HG03439 (cell line): ENCODE results near the gene MRPL36.
"Not testable (repeated sequence)": the region's sequence is repeated elsewhere in the genome, so short reads cannot be mapped to it uniquely, and the experiment has no call there.

Experiments used
- ATAC-seq: cut with Tn5 transposase; IDR thresholded peaks from one replicate; pipeline ENCODE4 v1.9.1; 2021; ENCODE audit warnings: mild to moderate bottlenecking, moderate library complexity; ENCODE audit not compliant: unreplicated experiment

Gene MRPL36

DNA sequence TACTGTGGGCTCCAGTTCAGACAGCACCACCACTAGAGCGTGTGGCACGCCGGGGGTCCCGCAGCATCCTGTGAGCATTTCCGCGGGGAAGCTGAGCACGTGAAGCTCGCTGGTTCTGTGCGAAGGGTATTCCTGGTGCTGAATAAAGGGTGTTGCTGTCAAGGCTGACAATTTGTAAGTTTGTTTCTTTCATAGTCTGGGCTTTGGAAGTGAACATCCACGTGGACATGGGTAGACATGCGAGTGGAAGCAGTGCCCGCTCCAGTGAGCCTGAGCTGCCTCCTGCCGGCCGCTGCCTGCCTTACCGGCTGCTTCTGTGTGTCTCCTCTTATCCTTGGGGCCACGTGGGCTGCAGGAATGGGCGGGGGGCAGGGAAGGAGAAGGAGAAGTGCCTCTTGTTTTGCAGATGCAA, 16.2 kb upstream of the MRPL36 start:
- ATAC-seq, result no peak

DNA sequence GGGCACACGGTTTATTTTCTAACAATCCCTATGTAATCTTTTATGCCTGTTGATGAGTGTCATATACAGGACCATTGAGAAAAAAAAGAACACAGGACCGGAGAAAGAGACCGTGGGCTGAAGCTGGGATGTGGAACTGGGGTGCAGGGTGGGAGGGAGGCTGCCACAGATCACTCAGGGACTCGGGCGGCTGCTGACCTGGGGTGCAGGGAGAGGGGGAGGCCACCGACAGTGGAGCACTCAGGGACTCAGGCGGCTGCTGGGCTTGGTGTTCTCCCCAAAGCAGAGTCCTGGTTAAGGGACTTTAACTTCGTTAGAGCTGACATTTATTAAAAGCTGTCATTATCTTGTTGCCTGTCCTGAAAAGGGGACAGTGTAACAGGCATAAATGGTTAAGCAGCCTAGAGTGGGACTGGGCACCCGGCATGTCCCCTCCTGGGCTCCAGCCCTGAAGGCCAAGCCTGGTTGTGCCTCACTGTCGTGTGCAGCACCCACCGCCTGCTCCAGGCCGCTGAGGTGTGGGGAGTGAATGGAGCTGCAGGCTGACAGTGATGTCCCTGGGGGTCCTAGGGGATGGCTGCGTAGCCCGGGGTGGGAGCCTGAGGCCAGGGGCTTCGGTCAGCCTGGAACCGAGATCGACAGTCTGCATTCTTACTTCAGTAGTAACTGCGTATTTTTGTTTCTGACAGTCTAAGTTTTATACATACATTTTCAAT, 15.6 kb upstream of the MRPL36 start:
- ATAC-seq, result no peak

DNA sequence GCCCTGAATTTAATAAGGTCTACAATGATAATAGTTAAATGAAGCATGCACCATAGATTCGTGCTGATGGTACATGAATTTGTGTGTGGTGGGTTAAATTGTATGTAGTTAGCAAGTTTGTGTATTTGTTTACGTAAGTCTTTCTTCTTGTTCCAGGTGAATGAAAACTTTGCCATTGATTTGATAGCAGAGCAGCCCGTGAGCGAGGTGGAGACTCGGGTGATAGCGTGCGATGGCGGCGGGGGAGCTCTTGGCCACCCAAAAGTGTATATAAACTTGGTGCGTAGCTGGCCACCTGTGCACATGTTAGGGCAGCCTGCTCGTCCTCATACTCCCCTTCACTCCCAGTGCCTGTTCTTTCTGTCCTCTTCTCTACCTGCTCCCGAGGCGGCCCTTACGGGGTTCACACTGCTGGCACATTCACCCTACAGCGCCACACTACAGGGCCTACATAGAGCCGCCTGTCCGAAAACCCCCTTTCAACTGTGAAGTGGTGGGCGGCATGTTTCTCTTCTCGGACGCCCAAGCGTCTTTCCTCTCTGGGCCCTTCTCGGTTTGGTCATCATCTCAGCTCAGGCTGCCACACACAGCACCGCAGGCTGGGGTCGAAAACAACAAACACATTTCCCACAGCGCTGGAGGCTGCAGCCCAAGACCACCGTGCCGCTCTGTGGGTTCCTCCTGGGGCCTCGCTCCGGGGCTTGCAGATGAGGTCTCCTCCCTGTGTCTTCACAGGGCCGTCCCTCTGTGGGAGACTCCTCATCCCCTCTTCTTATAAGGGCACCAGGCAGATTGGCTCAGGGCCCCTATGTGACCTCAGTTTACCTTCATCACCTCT, 14.8 kb upstream of the MRPL36 start:
- ATAC-seq, result no peak

DNA sequence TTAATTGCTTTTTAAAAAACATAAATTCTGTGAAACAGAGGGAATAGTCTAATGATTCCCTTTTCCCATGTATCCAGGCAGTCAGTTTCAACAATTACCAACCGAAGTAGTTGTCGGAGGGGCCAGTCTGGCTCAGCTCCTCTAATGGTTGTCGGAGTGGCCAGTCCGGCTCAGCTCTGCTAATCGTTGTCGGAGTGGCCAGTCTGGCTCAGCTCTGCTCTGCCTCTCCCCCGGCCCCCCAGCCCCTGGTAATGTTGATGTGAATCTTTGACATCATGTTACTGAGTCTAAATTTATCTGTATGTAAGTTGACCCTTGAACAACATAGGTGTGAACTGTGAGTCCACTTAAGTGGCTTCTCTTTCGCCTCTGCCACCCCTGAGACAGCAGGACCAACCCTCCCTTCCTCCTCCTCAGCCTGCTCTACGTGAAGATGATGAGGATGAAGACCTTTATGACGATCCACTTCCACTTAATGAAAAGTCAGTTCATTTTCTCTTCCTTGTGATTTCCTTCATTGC, 11.0 kb upstream of the MRPL36 start:
- ATAC-seq, result no peak

DNA sequence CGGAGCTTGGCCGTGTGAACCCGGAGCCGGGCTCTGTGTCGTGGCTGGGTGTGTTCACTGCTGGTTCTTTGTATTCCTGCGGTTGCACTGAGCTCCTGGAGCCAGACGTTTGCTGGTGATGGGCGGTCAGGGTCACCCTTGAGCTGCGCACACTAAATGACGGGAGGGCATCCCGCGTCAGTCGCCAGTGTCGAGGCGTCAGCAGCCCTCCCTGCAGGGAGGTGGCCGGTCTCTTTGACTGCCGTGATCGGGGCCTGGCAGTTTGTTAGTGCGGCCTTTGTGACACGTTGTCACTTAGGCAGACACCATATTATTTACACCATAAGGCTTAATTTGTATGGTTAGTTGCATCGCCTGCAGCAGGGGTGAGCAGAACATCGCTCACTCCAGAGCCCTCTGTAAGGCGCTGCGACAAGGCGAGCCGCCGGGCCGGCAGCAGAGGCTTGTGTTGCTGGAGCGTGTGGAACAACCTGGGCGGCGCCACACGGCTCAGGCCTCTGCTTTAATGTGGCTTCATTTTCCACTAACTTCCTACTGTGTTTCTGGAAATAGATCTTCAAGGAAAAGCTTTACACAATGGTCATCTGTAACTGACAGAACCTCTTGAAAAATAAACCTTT, 9.9 kb upstream of the MRPL36 start:
- no peak for ATAC-seq

DNA sequence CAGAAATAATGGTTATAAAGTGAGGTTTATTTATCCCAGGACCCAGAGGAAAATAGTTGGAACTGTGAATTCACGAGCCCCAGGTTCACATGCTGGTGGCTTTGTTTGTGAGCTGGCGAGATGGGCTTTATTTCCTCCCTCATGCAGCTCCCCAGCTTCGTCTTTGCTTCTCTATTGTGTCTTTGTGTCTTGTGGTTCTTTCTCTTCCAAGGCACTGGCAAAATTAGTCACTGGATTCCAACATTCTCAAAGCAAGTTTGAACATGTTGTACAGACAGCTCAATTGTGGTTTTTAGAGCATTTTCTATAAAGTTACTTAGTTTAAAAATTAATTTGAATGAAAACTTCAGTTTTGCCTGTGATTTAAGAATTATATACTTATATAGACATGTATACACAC, 8.8 kb upstream of the MRPL36 start:
- no peak for ATAC-seq

DNA sequence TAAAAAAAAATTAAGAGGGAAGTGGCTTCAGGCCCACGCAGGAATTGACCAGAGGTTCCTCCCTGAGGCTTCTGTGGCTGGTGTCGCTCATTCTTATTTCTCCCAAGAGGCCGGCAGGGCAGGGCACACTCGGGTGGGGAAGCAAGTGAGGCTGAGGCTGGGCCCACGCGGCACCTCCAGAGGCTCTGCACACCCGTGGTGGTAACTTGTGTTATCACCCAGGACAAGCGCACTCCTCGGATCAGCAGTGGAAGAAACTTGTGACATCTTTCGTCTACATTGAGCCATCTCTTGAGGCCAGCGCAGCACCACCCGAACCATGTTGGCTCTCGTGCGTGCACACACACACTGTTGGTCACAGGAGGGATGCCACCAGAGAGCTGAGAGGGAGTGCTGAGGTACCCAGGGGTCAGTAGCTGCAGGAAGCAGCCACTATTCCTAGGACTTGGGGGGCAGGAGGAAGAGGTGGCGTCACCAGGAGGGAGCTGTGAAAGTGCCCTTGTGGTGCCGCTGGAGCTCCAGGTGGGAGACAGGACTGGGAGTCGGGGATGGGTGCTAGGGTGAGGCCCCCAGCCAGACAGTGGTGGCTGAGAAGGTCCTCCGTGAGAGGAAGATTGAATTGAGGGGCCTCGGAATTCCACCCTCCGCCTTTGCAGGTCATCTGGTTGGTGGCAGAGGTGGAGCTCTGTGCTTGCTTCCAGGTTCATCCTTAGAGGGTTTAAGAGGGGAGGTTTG, 8.0 kb upstream of the MRPL36 start:
- ATAC-seq, result no peak

DNA sequence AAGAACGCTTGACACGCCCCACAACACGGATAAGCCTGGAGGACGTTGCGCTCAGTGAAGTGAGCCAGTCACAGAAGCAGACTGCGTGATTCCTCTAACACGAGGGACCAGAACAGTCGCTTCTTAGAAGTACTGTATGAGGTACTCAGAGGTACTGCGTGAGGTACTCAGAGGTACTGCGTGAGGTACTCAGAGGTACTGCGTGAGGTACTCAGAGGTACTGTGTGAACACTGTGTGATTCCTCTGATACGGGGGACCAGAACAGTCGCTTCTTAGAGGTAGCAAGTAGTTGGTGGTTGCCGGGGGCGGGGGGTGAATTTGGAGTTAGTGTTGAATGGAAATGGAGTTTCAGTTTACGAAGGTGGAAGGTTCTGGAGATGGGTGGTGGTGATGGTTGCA, 7.3 kb upstream of the MRPL36 start:
- no peak for ATAC-seq

DNA sequence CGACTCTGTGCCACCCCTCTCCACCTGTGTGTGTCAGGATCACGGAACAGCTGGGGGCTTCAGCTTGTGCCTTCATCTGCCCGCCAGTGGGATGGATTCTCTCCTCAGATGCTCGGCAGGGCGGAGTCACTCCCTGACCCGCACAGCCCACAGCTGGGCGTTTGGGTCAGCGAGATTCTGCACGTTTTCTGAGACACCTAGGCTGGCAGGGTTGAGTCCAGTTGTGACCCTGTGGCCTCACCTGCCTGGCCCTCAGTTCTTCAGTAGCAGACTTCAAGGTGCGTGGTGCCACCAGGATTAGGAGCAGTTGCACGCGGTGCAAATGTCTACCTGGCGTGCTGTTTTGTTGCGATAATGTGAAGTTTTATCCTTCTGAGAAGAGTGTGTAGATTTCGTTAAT, 6.6 kb upstream of the MRPL36 start:
- no peak for ATAC-seq

DNA sequence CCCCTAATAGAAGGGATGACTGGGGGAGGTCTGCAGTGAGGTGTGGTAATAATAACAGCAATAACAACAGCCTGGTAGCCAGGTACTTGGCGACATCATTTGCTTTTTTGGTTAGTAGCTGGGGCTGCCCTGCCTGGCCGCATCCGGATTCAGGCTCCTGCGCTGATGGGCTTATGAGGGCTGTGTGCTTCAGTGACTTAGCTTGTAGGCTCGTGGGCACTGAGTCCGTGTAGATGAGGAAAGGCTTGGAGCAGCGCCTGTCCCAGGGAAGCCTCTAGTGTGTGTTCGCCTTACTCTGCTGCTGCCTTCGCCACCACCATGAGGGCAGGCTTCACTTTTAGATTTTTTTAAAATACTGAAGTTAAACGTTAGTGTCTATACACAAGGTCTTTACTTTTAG, 6.1 kb upstream of the MRPL36 start:
- ATAC-seq, result no peak

DNA sequence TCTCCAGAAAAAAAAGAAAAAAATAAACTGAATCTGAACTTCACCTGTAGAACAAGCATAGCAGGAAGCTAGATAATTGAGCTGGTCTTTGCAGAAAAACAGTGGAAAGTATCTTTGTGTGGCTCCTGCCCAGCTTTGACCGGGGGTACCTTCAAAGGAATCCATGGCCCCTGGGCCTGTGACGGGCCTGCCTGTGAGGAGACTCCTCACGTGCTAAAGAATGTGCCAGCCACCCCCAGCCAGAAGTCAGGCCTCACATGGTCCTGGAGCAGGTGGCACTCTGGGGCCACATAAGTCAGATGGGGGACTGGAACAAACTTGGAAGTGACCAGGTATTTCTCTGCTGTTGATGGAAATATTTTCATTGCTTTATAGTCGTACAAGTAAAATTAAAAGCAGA, 5.7 kb upstream of the MRPL36 start:
- no peak for ATAC-seq

DNA sequence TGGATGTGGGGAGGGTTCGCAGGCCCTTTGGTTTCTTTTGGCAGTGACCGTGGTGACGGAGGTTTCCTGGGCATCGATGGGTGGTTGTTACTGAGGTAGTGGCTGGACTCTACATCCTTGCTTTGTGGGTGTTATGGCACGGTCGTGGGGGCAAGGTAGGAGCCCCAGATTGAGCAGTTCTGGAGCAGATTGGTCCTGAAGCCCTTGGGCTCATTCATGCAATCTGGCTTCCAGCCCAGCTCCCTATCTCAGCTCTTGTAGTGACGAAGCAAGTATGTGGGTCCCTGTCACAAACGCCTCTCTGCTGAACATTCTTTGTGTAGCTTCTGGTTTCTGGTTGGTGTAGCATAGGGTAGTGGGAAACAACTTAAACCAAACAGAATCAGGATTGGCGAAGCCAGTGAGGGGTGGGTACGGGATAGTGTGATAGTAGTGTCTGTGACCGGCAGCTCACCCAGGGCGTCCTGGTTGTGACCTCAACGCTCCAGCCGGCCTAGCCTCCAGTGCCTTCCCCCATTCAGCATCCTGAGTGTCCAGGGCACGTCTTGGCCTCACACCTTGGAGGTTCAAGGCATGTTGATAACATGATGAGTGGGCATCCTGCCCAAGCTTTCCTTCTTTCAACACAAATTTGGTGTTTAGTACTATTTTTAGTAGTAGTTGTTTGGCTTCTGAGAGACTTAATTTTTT, 4.5 kb upstream of the MRPL36 start:
- ATAC-seq, result no peak

DNA sequence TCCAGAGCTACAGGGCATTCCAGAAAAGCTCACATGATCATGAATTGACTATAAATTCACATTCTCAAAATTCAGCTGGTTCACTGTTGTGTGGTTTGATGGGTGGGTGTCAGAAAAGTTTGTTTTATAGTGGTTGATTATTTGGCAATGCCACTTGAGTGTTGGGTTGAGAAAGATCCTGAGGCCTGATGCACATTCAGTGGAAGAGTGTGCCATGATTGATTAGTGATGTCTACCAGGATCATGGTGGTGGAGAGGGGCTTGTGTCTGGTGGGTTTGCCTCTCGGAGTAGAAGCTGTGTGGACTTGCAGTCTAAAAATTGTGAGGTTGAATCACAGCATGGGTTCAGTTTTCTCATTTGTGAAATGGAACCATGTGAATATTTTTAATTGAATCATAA, 3.6 kb upstream of the MRPL36 start:
- ATAC-seq, result no peak

DNA sequence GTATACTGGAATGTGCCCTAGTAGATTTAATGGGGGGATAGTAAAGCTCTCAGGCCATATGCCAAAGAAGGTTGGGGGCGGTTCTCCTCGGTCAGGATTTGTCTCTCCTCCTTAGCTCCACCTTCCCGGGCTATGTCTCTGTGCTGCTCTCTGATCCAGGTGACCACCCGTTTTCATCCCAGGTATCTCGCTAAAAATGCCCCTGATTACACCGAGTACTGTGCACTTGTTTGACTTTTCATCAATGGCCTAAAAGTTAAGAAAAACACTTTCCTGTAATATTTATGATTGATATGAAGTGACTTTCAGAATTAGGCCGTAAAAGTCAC, 2.3 kb upstream of the MRPL36 start:
- no peak for ATAC-seq

DNA sequence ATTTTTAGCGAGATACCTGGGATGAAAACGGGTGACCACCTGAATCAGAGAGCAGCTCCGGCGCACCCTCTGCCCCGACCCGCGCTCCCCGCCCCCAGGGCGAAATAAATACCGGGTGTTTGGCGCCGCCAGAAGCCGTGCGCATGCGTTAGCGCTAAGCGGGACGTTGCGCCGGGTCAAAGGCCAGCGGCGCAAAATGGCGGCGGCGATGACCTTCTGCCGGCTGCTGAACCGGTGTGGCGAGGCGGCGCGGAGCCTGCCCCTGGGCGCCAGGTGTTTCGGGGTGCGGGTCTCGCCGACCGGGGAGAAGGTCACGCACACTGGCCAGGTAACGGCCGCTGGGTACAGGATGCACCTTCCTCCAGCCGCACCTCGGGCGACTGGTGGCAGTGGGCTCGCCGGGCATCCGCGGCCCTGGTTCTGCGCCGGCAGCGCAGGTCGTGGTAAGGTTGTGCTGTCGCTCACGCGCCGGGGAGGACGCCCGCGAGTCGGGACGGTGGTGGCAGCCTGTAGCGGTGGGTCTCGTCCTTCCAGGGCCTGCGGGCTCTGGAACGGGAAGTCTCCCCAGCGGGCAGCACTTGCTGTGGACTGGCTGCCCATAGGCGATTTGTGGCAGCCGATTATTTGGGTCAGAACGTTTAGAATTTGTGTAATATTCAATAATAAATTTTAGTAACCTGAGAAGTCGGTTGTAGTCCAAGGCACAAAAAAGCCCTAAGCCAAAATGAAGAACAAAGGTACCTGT, 1.8 kb upstream of the MRPL36 start, which contains the start of gene NDUFS6:
TSS of gene NDUFS6 (plus strand) at position 186 of the 745 bp plus-strand sequence. CDS start at position 197, 11 bp downstream.
- peak; percentile 57 for ATAC-seq

DNA sequence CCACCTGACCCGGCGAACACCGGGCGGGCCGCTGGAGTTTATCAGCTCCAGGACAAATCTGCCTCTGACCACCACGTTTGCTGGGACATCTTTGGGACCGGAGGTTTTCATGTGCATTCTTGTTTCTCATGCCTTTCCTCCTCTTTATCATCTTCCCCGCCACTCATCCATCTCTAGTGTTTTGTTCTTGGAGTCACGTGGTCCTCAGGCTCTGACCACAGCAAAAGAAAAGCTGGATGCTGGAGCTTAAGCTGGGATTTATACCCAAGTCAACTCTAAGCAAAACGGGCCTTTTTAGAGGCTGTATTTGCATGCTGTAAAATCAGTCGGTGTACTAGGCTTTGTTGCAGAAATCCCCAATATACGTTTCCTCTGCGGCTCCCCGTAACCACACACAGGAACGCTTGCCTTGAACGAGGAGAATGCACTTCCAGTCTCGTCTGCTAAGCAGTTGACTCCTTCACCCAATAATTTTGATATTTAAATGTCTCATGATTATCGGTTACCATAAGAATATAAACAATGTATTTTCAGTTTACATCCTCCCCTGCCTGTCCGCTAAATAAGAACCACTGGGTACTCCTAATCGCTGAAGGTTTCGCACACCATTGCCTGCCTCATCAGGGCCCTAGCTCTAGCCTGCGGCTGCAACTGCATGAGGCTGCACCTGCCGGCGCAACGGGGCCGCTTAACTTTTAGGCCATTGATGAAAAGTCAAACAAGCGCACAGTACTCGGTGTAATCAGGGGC, 1.0 kb upstream of the MRPL36 start:
- ATAC-seq, result peak; percentile 29

DNA sequence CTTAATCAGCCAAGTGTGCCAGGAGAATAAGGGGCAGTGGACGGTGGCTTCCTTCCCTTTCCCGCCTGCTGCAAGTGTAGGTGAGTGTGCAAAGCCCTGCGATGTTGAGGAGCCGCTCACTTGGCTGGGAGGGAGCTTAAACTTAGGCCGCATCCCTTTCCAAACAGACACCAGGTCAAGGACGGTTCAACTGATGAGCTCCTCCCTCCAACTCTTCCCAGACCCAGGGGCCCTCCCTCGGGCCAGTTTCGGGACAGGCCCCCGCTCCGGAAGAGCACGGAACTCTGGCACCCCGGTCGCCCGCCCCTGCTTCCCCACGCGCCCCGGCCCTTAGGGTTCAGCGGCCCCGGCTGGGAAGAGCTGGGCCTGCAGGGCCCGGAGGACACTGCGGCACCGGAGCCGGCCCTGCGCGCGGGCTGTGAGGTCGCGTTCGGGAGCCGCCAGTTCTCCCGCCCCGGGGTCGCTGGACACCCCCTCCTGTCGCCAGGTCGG, 481 bp downstream of the MRPL36 start:
- peak; percentile 20 for ATAC-seq

DNA sequence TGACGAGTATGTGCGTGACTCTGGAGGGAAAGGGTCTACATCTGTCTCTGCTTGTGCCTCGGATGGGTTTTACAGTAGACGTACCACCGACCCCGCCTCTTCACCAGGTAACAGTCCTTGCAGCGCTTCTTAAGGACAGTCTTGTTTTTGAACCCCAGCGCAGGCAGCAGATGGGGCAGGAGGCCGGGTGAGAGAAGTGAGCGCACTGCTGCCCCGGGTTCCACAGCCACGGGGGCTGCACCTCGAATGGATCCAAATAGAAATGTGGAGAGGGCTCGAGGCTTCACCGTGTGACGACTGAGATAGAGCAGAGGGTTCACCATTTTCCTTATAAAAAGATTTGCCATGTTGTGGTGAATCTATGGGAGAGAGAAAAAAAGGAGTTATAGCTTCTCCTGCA, 1.0 kb downstream of the MRPL36 start:
- not testable (repeated sequence) for ATAC-seq

DNA sequence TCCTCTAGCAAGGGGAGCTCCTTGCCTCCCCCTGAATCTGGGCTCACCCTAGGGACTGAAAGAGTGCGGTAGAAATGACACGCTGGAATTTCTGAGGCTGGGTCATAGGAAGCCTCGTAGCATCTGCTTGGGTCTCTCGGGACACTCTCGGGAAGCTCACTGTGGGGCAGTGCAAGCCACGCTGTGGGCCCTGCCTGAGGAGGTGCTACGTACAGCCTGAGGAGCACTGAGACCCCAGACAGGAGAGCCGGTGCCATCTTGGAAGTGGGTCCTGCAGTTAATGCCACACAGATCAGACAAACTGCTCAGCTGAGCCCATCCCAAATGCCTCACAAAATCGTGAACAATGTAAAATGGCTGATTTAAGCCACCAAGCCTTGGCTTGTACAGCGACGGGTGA, 1.8 kb downstream of the MRPL36 start:
- no peak for ATAC-seq
